HG03457 (cell line): ENCODE data around the gene TSPAN15.
"Not testable (repeated sequence)": the region's sequence is repeated elsewhere in the genome, so short reads cannot be mapped to it uniquely, and the experiment has no call there.

Experiments
- ATAC-seq: cut with Tn5 transposase; IDR thresholded peaks from one replicate; pipeline ENCODE4 v1.9.1; 2021; ENCODE audit warnings: moderate number of reproducible peaks; ENCODE audit not compliant: unreplicated experiment

The TSPAN15 gene

GRCh38 chr10:69533658-69534057 lies 82.4 kb downstream of the TSPAN15 start:
- no peak for ATAC-seq

- ATAC-seq, result not testable (repeated sequence)
These were observed 85.3 kb downstream of the TSPAN15 start for GRCh38 chr10:69536521-69536920.

- ATAC-seq, result no peak
These were observed 86.2 kb downstream of the TSPAN15 start for GRCh38 chr10:69537449-69537848.

GRCh38 chr10:69538461-69538860 lies 87.2 kb downstream of the TSPAN15 start:
- no peak for ATAC-seq

GRCh38 chr10:69541463-69541862 lies 90.2 kb downstream of the TSPAN15 start:
- ATAC-seq, result no peak

GRCh38 chr10:69549959-69550358 lies 98.7 kb downstream of the TSPAN15 start:
- ATAC-seq, result no peak

- ATAC-seq, result no peak
These were observed 101.0 kb downstream of the TSPAN15 start for GRCh38 chr10:69552268-69552667.

- no peak for ATAC-seq
These were observed 102.1 kb downstream of the TSPAN15 start for GRCh38 chr10:69553328-69553727.

- ATAC-seq, result no peak
These were observed 103.3 kb downstream of the TSPAN15 start for GRCh38 chr10:69554611-69555010.
